ENCODE results near the gene DAPK1.

DNA sequence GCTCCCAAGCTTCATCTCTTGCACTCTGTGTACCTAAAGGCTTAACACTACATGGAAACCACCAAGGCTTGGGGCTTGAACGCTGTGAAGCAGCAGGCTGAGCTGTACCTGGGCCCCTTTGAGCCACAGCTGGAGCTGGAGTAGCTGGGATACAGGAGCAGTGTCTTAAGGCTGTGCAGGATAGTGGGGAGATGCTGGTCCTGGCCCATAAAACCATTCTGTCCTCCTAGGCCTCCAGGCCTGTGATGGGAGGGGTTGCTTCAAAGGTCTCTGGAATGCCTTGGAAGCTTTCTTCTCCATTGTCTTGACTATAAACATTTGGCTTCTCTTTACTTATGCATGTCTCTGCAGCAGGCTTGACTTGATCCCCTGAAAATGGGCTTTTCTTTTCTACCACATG is 42.3 kb upstream of the DAPK1 start:
- TF ChIP-seq POLR2A (IDR thresholded peaks at IDR 0.05), result no peak
- TF ChIP-seq, protein P1, sequence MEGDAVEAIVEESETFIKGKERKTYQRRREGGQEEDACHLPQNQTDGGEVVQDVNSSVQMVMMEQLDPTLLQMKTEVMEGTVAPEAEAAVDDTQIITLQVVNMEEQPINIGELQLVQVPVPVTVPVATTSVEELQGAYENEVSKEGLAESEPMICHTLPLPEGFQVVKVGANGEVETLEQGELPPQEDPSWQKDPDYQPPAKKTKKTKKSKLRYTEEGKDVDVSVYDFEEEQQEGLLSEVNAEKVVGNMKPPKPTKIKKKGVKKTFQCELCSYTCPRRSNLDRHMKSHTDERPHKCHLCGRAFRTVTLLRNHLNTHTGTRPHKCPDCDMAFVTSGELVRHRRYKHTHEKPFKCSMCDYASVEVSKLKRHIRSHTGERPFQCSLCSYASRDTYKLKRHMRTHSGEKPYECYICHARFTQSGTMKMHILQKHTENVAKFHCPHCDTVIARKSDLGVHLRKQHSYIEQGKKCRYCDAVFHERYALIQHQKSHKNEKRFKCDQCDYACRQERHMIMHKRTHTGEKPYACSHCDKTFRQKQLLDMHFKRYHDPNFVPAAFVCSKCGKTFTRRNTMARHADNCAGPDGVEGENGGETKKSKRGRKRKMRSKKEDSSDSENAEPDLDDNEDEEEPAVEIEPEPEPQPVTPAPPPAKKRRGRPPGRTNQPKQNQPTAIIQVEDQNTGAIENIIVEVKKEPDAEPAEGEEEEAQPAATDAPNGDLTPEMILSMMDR (IDR thresholded peaks at IDR 0.05), result no peak
